HEK293T (cell line): Measurements from ENCODE around the gene FAM98C.

Source experiments
- BHLHE40 ChIP-seq: fragments of 450-650 bp; IDR thresholded peaks from 2 replicates; pipeline ENCODE4 v1.6.1; 2016; ENCODE audit warnings: mild to moderate bottlenecking, moderate library complexity, borderline replicate concordance
- ELF4 ChIP-seq: fragments of 450-650 bp; IDR thresholded peaks from 2 replicates; pipeline ENCODE4 v1.6.1; 2017; ENCODE audit warnings: antibody characterized with exemption
- FOXK2 ChIP-seq: fragments of 450-650 bp; IDR thresholded peaks from 2 replicates; pipeline ENCODE4 v1.6.1; 2016; ENCODE audit warnings: mild to moderate bottlenecking
- HDGF ChIP-seq: fragments of 450-650 bp; IDR thresholded peaks from 2 replicates; pipeline ENCODE4 v1.6.1; 2017; ENCODE audit warnings: antibody characterized with exemption, borderline replicate concordance
- NFRKB ChIP-seq: fragments of 450-650 bp; IDR thresholded peaks from 2 replicates; pipeline ENCODE4 v1.6.1; 2016; ENCODE audit warnings: mild to moderate bottlenecking, moderate library complexity
- SP1 ChIP-seq: fragments of 450-650 bp; IDR thresholded peaks from 2 replicates; pipeline ENCODE4 v1.6.1; 2017

GRCh38 chr19:38362076-38362945 lies 40.6 kb upstream of the FAM98C start:
- no peak for TF ChIP-seq NFRKB
- no peak for TF ChIP-seq BHLHE40
- TF ChIP-seq HDGF = no peak
- no peak for TF ChIP-seq SP1
- TF ChIP-seq FOXK2 = no peak
- TF ChIP-seq ELF4 = no peak
